Measurements from ENCODE around the gene FLACC1. TPM values are rescaled to one million over a fixed set of nuclear protein-coding genes. Genes with fewer than 3 reads are reported as not detected.

The FLACC1 gene
- total RNA-seq, 1 experiment from 2014 or later, result 0.26 TPM

DNA sequence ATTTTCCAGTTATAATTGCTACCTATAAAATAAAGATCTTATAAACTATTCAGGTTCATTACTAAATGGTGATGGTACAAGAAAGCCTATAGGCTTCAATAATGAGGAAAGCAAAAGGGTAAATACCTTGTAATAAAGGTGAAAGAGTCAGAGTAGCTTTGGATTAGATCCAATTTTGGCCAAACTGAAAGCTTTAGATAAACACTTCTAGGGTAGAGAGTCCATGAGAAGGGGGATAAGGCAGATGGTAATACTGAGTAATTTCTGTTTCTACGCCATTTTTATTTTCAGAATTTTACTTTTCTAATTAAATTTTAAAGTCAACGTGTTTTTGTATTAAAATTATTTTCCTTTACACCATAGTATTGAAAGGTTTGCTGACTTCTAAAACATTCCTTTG is 87.4 kb downstream of the FLACC1 start:
- Histone ChIP-seq H3K27ac (ENCODE audit: low read length) (no peak overlapping the region), H3K9me2 (replicated peaks; ENCODE audit: low read length) (no peaks in the 10 kb centered on the region), H3F3A (ENCODE audit: low read length, unreplicated experiment) (no peaks in the 10 kb centered on the region), H3K4me3 (ENCODE audit: low read length) (no peak overlapping the region), H3K9me3 (ENCODE audit: low read length) (no peaks in the 10 kb centered on the region), H3K36me3 (ENCODE audit: low read depth, low read length) (peaks cover 13% of the 10 kb centered on the region), H3K79me2 (ENCODE audit: low read length) (no peaks in the 10 kb centered on the region), H2AFZ (ENCODE audit: low read length) (no peak overlapping the region), H3K27me3 (ENCODE audit: low read length) (no peaks in the 10 kb centered on the region), H3K9ac (ENCODE audit: low read length) (no peak overlapping the region), H4K20me1 (ENCODE audit: low read length) (no peaks in the 10 kb centered on the region), H3K4me2 (ENCODE audit: low read length) (no peak overlapping the region), H3K4me1 (ENCODE audit: insufficient read depth, low read length) (no peaks in the 10 kb centered on the region)
- BruUV-seq (replicated peaks), result no TSS peak
- intact Hi-C loops (cut with micrococcal nuclease), result no loop called here
- DNase-seq (no peak), ATAC-seq (no peak)
- CTCF ChIA-PET, result no interaction called here
- TF ChIP-seq EZH2phosphoT487 (IDR thresholded peaks at IDR 0.05; ENCODE audit: borderline replicate concordance, low read length), result no peak
- TF ChIP-seq EZH2 (IDR thresholded peaks at IDR 0.05; ENCODE audit: low read length, unreplicated experiment), result no peak
- TF ChIP-seq, protein P1, sequence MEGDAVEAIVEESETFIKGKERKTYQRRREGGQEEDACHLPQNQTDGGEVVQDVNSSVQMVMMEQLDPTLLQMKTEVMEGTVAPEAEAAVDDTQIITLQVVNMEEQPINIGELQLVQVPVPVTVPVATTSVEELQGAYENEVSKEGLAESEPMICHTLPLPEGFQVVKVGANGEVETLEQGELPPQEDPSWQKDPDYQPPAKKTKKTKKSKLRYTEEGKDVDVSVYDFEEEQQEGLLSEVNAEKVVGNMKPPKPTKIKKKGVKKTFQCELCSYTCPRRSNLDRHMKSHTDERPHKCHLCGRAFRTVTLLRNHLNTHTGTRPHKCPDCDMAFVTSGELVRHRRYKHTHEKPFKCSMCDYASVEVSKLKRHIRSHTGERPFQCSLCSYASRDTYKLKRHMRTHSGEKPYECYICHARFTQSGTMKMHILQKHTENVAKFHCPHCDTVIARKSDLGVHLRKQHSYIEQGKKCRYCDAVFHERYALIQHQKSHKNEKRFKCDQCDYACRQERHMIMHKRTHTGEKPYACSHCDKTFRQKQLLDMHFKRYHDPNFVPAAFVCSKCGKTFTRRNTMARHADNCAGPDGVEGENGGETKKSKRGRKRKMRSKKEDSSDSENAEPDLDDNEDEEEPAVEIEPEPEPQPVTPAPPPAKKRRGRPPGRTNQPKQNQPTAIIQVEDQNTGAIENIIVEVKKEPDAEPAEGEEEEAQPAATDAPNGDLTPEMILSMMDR (conservative IDR thresholded peaks at IDR 0.05; ENCODE audit: low read depth, low read length), result no peak
- POLR2A ChIA-PET (ENCODE audit: unreplicated experiment), result no interaction called here

DNA sequence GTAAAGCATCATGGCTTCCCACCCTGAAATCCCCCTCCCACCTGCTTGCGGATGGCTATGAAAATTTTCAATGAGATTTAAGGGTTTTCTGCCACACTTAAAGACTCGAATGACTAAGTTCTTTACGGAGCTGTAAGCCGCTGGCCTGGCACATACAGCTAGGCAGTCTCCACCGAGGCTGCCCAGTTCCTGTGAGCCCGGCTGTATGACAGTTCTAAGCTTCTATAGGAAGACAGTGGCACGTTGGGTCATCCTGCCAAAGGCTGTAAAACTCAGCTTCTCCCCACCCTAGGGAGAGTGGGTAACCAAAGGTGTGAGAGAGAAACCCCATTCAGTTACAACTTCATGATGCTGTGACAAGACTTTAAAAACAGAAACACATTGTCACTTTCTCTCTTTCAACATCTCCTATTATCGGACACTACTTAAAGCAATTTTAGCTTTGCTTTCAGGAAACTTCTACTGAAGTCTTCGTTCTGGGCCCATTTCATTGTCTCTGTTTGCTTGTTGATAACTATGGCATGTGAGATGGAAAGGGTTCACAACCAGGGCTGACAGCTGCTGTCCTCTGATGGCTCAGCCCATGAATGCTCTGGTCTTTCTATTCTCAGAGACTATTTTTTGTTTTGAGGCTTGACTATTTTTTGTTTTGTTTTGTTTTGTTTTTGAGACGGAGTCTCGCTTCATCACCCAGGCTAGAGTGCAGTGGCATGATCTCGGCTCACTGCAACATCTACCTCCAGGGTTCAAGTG is 89.7 kb downstream of the FLACC1 start:
- TF ChIP-seq EZH2phosphoT487 (IDR thresholded peaks at IDR 0.05; ENCODE audit: borderline replicate concordance, low read length) (no peak), EZH2 (IDR thresholded peaks at IDR 0.05; ENCODE audit: low read length, unreplicated experiment) (no peak)
- TF ChIP-seq, protein P1 (conservative IDR thresholded peaks at IDR 0.05; ENCODE audit: low read depth, low read length), result no peak

DNA sequence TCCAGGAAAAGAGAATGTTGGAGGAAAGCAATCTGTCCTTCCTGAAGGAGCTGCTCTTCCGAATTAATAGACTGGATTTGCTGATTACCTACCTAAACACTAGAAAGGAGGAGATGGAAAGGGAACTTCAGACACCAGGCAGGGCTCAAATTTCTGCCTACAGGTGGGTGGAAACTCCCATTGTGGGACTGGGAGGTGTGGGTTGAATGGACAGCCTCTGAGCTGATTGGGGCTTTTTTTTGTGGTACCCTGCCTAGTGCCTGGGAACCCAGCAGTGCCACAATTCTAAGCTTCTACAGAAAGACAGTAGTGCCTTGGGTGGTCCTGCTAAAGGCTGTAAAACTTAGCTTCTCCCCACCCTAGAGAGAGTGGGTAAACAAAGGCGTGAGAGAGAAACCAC is 90.5 kb downstream of the FLACC1 start:
- Histone ChIP-seq H3K27ac (ENCODE audit: low read length) (no peak overlapping the region), H3K9ac (ENCODE audit: low read length) (no peak overlapping the region), H3K4me2 (ENCODE audit: low read length) (no peak overlapping the region), H3K79me2 (ENCODE audit: low read length) (peaks cover 24% of the 10 kb centered on the region), H3F3A (ENCODE audit: low read length, unreplicated experiment) (no peaks in the 10 kb centered on the region), H3K36me3 (ENCODE audit: low read depth, low read length) (peaks cover 4% of the 10 kb centered on the region), H2AFZ (ENCODE audit: low read length) (no peak overlapping the region), H3K9me2 (replicated peaks; ENCODE audit: low read length) (no peaks in the 10 kb centered on the region), H3K4me3 (ENCODE audit: low read length) (no peak overlapping the region), H4K20me1 (ENCODE audit: low read length) (no peaks in the 10 kb centered on the region), H3K27me3 (ENCODE audit: low read length) (no peaks in the 10 kb centered on the region), H3K4me1 (ENCODE audit: insufficient read depth, low read length) (no peaks in the 10 kb centered on the region), H3K9me3 (ENCODE audit: low read length) (no peaks in the 10 kb centered on the region)
- TF ChIP-seq EZH2 (IDR thresholded peaks at IDR 0.05; ENCODE audit: low read length, unreplicated experiment), result no peak
- TF ChIP-seq EZH2phosphoT487 (IDR thresholded peaks at IDR 0.05; ENCODE audit: borderline replicate concordance, low read length), result no peak
- TF ChIP-seq, protein P1 (conservative IDR thresholded peaks at IDR 0.05; ENCODE audit: low read depth, low read length), result no peak
- ChIA-PET POLR2A (ENCODE audit: unreplicated experiment) (no interaction called here), CTCF (no interaction called here)
- intact Hi-C loops (cut with micrococcal nuclease), result no loop called here
- no TSS peak for BruUV-seq (replicated peaks)
- DNase-seq (no peak), ATAC-seq (no peak)

More for the DNA sequence above, 89.7 kb downstream of the FLACC1 start:
- Histone ChIP-seq H3F3A (ENCODE audit: low read length, unreplicated experiment) (no peaks in the 10 kb centered on the region), H3K9me3 (ENCODE audit: low read length) (no peaks in the 10 kb centered on the region), H3K27me3 (ENCODE audit: low read length) (no peaks in the 10 kb centered on the region), H3K27ac (ENCODE audit: low read length) (no peak overlapping the region), H3K4me3 (ENCODE audit: low read length) (no peak overlapping the region), H3K4me2 (ENCODE audit: low read length) (no peak overlapping the region), H3K9ac (ENCODE audit: low read length) (no peak overlapping the region), H4K20me1 (ENCODE audit: low read length) (no peaks in the 10 kb centered on the region), H3K36me3 (ENCODE audit: low read depth, low read length) (peaks cover 9% of the 10 kb centered on the region), H2AFZ (ENCODE audit: low read length) (no peak overlapping the region), H3K4me1 (ENCODE audit: insufficient read depth, low read length) (no peaks in the 10 kb centered on the region), H3K9me2 (replicated peaks; ENCODE audit: low read length) (no peaks in the 10 kb centered on the region), H3K79me2 (ENCODE audit: low read length) (peaks cover 19% of the 10 kb centered on the region)
- ChIA-PET POLR2A (ENCODE audit: unreplicated experiment) (no interaction called here), CTCF (no interaction called here)
- DNase-seq, result no peak
- intact Hi-C loops (cut with micrococcal nuclease), result no loop called here
- ATAC-seq, result no peak
- BruUV-seq (replicated peaks), result no TSS peak
